Measurements from ENCODE around the gene GALR1.

GRCh38 chr18:77300579-77300978 lies 50.9 kb downstream of the GALR1 start:
- no peak for TF ChIP-seq CTCF (IDR thresholded peaks at IDR 0.05; ENCODE audit: borderline replicate concordance, extremely low read depth, low read length, poor library complexity, severe bottlenecking)
- no peak for TF ChIP-seq EZH2 (IDR thresholded peaks at IDR 0.05; ENCODE audit: borderline replicate concordance, low read depth, low read length, severe bottlenecking)
